HFFc6 (cell line): ENCODE results near the gene USP37. TPM values are rescaled to one million over a fixed set of nuclear protein-coding genes. Genes with fewer than 3 reads are reported as not detected.

Source experiments
- DNase-seq: peaks from one replicate; pipeline ENCODE4 v3.0.0-alpha.2; 2018
- H3K27ac Mint-ChIP-seq: 2 replicates; pipeline ENCODE4 v1.8.0; 2020; ENCODE audit warnings: mild to moderate bottlenecking, mixed read lengths
- H3K27me3 Mint-ChIP-seq: 2 replicates; pipeline ENCODE4 v1.8.0; 2021; ENCODE audit warnings: mild to moderate bottlenecking, moderate library complexity, mixed read lengths; ENCODE audit not compliant: insufficient read depth
- H3K36me3 Mint-ChIP-seq: 2 replicates; pipeline ENCODE4 v1.8.0; 2021; ENCODE audit warnings: low read depth, mixed read lengths
- H3K4me1 Mint-ChIP-seq: 2 replicates; pipeline ENCODE4 v1.8.0; 2020; ENCODE audit warnings: low read depth, mixed read lengths
- H3K4me3 Mint-ChIP-seq: 2 replicates; pipeline ENCODE4 v1.8.0; 2020; ENCODE audit warnings: mild to moderate bottlenecking, moderate library complexity, mixed read lengths
- H3K9me3 Mint-ChIP-seq: 2 replicates; pipeline ENCODE4 v1.8.0; 2020; ENCODE audit warnings: mild to moderate bottlenecking, mixed read lengths
- CTCF ChIP-seq: fragments of 200-600 bp; sonication (generic); IDR thresholded peaks from 2 replicates; pipeline ENCODE4 v1.5.0; 2021; ENCODE audit warnings: antibody characterized with exemption, mild to moderate bottlenecking
- total RNA-seq, 6 experiments: library from RNA; stranded (reverse); fragmentation: NEBNext Ultra II Directional; extraction: Animal tissue kit (Norgen Biotek cat#: 25700); gene quantifications; 2 replicates in 1 of 6; 3 replicates in 5 of 6; pipeline ENCODE4 v1.2.3, GENCODE V29; 2021

Gene USP37
- total RNA-seq, 6 experiments from 2014 or later, result 6.1 to 7.4 (median 6.8) TPM

DNA sequence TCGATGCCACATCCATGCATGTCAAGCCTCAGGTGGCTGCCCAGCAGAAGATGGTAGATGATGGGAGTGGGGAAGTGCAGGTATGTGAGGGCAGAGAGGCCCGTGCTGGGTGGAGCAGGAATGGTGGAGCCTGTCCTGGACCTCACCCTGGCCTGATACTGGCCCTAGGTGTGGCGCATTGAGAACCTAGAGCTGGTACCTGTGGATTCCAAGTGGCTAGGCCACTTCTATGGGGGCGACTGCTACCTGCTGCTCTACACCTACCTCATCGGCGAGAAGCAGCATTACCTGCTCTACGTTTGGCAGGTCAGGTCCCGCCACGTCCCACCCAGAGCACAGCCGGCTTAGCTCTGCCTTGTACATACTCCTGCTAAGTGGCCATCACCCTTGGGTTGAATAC, 136.3 kb downstream of the USP37 start:
- TF ChIP-seq CTCF, result no peak
- Mint-ChIP-seq H3K36me3 (no peaks in the 10 kb centered on the region), H3K27me3 (peaks cover 42% of the 10 kb centered on the region), H3K4me1 (no peaks in the 10 kb centered on the region), H3K9me3 (no peaks in the 10 kb centered on the region), H3K27ac (no peak overlapping the region), H3K4me3 (no peak overlapping the region)
- DNase-seq, result no peak

- Mint-ChIP-seq H3K9me3 (no peaks in the 10 kb centered on the region), H3K4me1 (no peaks in the 10 kb centered on the region), H3K4me3 (no peak overlapping the region), H3K27me3 (peaks cover 43% of the 10 kb centered on the region), H3K27ac (no peak overlapping the region), H3K36me3 (no peaks in the 10 kb centered on the region)
- TF ChIP-seq CTCF, result no peak
- no peak for DNase-seq
Observed at GRCh38 chr2:218430721-218431120, 137.4 kb downstream of the USP37 start.

DNA sequence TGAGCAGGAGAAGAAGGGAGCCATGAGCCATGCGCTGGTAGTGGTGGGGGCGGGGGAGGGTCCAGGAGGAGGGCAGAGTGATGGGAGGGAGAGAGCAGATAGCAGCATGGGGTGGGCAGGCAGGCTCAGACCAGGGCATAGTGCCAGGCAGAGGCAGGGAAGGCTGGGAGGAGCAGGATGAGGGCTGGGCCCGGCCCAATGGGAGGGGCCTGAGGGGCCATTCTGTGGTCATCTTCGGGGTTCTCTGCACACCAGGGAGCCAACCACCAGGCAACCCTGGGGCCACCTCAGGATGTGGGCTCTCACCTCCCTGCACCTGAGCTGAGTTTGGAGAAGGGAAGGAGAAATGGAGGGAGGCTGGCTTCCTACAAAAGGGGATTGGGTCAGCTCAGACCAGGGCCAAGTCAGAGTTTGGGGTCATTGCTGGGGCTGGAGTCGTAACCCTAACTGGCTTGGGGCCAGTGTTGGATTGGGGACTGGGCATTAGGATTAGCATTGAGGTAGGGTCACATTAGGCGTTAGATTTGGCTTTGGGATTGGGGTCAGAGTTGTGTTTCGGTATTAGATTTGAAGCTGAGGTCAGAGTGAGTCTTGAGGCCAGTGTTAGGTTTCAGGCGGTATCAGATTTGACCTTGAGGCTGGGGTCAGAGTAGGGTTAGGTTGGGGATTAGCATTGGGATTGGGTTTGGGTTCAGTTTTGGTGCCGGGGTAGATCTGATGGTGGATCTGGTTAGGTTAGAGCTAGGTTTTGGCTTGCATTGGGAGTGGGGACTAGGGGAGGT, 138.0 kb downstream of the USP37 start:
- no peaks in the 10 kb centered on the region for H3K36me3 Mint-ChIP-seq

DNA sequence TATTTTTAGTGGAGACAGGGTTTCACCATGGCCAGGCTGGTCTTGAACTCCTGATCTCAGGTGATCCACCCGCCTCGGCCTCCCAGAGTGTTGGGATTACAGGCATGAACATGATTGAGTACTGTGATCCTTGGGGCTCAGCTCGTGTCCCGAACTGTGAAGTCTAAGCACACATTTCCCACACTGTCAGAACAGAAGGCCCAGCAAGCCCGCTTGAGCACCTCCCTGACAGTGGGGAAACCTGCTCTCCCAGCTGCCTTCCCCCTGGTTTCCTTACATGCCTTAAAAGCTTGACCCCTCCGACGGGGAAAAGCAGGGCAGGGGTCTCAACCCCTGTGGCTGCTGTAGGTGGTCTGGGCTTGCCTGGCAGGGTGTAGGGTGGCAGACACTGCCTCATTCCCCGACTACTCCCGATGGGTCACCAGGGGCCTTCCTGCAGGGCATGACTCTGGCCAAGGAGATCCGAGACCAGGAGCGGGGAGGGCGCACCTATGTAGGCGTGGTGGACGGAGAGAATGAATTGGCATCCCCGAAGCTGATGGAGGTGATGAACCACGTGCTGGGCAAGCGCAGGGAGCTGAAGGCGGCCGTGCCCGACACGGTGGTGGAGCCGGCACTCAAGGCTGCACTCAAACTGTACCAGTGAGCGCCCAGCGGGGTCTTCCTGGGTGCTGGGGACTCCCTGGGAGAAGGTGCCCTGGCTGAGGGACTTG, 139.1 kb downstream of the USP37 start:
- Mint-ChIP-seq H3K4me3 (no peak overlapping the region), H3K9me3 (no peaks in the 10 kb centered on the region), H3K36me3 (no peaks in the 10 kb centered on the region), H3K4me1 (no peaks in the 10 kb centered on the region), H3K27me3 (peaks cover 45% of the 10 kb centered on the region), H3K27ac (no peak overlapping the region)
- no peak for DNase-seq
- TF ChIP-seq CTCF, result no peak

More for the DNA sequence above, 138.0 kb downstream of the USP37 start:
- H3K9me3 Mint-ChIP-seq, result no peaks in the 10 kb centered on the region
- DNase-seq, result no peak
- H3K27me3 Mint-ChIP-seq, result peaks cover 43% of the 10 kb centered on the region
- H3K4me1 Mint-ChIP-seq, result no peaks in the 10 kb centered on the region
- no peak for TF ChIP-seq CTCF
- no peak overlapping the region for H3K4me3 Mint-ChIP-seq
- H3K27ac Mint-ChIP-seq, result no peak overlapping the region

DNA sequence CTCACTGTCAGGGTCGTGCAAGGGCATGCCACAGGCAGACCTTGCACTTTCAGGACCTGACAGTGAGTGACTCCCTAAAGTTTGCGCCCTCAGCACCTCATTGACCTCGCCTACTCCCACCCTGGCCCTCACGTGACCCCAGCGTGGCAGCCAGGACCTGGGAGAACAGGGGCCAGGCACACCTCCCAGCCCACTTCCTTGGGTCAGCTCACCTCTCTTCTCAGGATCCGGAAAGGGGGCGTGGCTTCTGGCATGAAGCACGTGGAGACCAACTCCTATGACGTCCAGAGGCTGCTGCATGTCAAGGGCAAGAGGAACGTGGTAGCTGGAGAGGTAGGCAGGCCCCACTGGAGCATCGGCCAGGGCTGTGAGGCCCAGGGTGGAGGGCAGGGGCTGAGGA, 140.4 kb downstream of the USP37 start:
- Mint-ChIP-seq H3K4me1 (no peaks in the 10 kb centered on the region), H3K27ac (no peak overlapping the region), H3K27me3 (peaks cover 42% of the 10 kb centered on the region), H3K36me3 (no peaks in the 10 kb centered on the region), H3K4me3 (no peak overlapping the region), H3K9me3 (no peaks in the 10 kb centered on the region)
- TF ChIP-seq CTCF, result no peak
- no peak for DNase-seq
